Measurements from ENCODE around the gene KHSRP.

DNA sequence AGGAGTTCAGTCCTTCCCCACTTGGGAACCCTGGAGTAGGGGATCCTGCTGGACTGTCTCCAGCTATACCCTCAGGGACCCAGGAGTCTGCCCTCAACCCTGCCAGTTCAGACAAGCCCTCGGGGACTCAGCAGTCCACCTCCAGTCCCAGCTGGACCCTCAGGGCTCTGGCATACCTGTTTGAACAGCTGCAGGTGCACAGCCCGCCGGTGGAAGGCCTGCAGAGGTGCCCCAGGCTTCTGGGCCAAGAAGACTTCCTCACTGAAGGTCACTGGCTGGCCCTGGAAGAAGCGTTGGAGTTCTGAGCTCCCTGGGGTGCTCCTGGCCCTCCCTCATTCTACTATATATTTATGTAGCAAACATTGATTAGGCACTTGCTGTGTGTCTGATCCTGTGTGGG lies 48.1 kb upstream of the KHSRP start:
- TF ChIP-seq SUZ12 (IDR thresholded peaks at IDR 0.05) (no peak), TARDBP (IDR thresholded peaks at IDR 0.05) (no peak), BHLHE40 (IDR thresholded peaks at IDR 0.05; ENCODE audit: borderline replicate concordance) (no peak), FOXK2 (IDR thresholded peaks at IDR 0.05) (no peak), SP1 (IDR thresholded peaks at IDR 0.05) (no peak), LEF1 (IDR thresholded peaks at IDR 0.05; ENCODE audit: borderline replicate concordance) (no peak)
